Lung (tissue), 12 donors: ENCODE data around the gene PAXIP1. TPM values are rescaled to one million over a fixed set of nuclear protein-coding genes. Genes with fewer than 3 reads are reported as not detected.

Experiments
- ATAC-seq: fragments of 200-7000 bp; cut with Tn5 transposase; one replicate; pipeline ENCODE4 v1.9.1; 2020; ENCODE audit warnings: moderate number of reproducible peaks; ENCODE audit not compliant: insufficient read depth, low FRiP score
- DNase-seq, 3 donors: peaks; one replicate each; pipeline ENCODE4 v3.0.0-alpha.2; 2013 to 2017
- H3K27ac ChIP-seq, 2 donors: one replicate each; pipeline ENCODE4 v1.5.1; 2013; ENCODE audit warnings: mild to moderate bottlenecking in 2 of 2, moderate library complexity in 2 of 2, control low read depth in 1 of 2, inconsistent platforms in 1 of 2, low read depth in 1 of 2, low read length in 1 of 2
- H3K27me3 ChIP-seq, 3 donors: one replicate each; pipeline ENCODE4 v1.5.1; 2013; ENCODE audit warnings: low read length in 2 of 3; ENCODE audit not compliant: control insufficient read depth in 3 of 3, insufficient read depth in 3 of 3
- H3K36me3 ChIP-seq, 4 donors: one replicate each; pipeline ENCODE4 v1.5.1; 2013; ENCODE audit warnings: low read length in 4 of 4, mild to moderate bottlenecking in 1 of 4, moderate library complexity in 1 of 4; ENCODE audit not compliant: control insufficient read depth in 4 of 4, insufficient read depth in 4 of 4
- H3K4me1 ChIP-seq, 5 donors: one replicate each; pipeline ENCODE4 v1.5.1; 2013; ENCODE audit warnings: low read length in 5 of 5, mild to moderate bottlenecking in 2 of 5, moderate library complexity in 1 of 5; ENCODE audit not compliant: control insufficient read depth in 5 of 5, insufficient read depth in 5 of 5
- H3K4me3 ChIP-seq: one replicate; pipeline ENCODE4 v1.5.1; 2013; ENCODE audit warnings: mild to moderate bottlenecking, control low read depth, moderate library complexity
- H3K9ac ChIP-seq, 2 donors: one replicate each; pipeline ENCODE4 v1.5.1; 2013; ENCODE audit warnings: low read length in 2 of 2, control low read depth in 1 of 2; ENCODE audit not compliant: insufficient read depth in 1 of 2
- H3K9me3 ChIP-seq, 4 donors: one replicate each; pipeline ENCODE4 v1.5.1; 2013; ENCODE audit warnings: low read length in 3 of 4, mild to moderate bottlenecking in 1 of 4, moderate library complexity in 1 of 4; ENCODE audit not compliant: control insufficient read depth in 4 of 4, insufficient read depth in 3 of 4
- CTCF ChIP-seq: IDR thresholded peaks from 2 replicates; pipeline ENCODE4 v1.5.1; 2012; ENCODE audit warnings: mild to moderate bottlenecking; ENCODE audit errors: control extremely low read depth, extremely low read depth
- WGBS, 2 donors: extraction: QIAGEN DNeasy Blood & Tissue Kit; methylation state at CpG; one replicate each; pipeline ENCODE4 v1.1.7; 2013; 5-methylcytosine and 5-hydroxymethylcytosine counted together
- polyA plus RNA-seq, 2 donors: library from polyadenylated mRNA; stranded (reverse); fragments of 200-250 nt; gene quantifications; one replicate each; pipeline ENCODE4 v1.2.1, GENCODE V29; 2013
- total RNA-seq, 2 donors: library from RNA; depleted of rRNA in 1 of 2; stranded (reverse); fragments of >200 nt in 1 of 2; gene quantifications; one replicate each; pipeline ENCODE4 v1.2.1, GENCODE V29; 2014 to 2021
- donor health status: control.
- donor health status: control.
- donor health status: Bipolar disorder and iron deficiency.
- donor health status: healthy.
- donor health status: DM: yes; HTN: yes; CAD: no.

PAXIP1 gene
- total and polyA plus RNA-seq, 4 donors: 4.7 to 15.3 (median 7.5) TPM

GRCh38 chr7:155011086-155011485 is 8.2 kb upstream of the PAXIP1 start:
- WGBS, 2 donors: 86 to 91% methylated on average over 4 of the region's 4 CpGs
- DNase-seq (peak in 1 of 3 donors; percentile 4), ATAC-seq (no peak)

DNA sequence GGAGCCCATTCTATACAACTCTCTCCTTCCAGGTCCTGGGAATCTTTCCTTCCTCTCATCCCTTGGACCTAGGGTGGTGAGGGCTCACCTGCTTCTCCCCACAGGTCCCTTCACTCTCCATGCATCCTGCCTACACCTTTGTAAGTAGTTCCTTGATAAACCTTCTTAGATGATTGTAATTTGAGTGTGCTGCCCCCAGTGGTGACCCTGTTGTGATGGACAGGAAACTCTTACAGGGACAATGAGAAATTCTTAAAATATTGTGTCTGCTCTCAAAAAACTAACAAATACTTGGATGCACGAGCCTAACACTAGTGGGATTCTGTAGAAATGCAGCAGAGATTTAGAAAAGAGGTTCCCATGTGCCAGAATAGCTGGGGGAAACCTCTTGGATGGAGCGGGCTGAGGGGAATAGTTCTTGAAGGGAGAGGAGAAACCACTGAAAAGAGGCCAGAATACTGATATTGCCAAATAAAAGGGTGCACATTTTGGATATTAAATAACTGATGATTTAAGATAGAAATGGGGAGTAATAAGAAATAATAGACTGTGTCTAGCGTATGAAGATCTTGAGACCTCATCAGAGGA is 6.7 kb upstream of the PAXIP1 start:
- Histone ChIP-seq H3K9ac (no peak overlapping the region), H3K36me3 (no peaks in the 10 kb centered on the region), H3K27me3 (peaks cover 0 to 2% (median 0%) of the 10 kb centered on the region in 3 donors), H3K4me1 (peaks cover 0 to 1% (median 0%) of the 10 kb centered on the region in 5 donors), H3K4me3 (no peak overlapping the region), H3K9me3 (no peaks in the 10 kb centered on the region), H3K27ac (no peak overlapping the region)
- DNase-seq (no peak), ATAC-seq (no peak)
- TF ChIP-seq CTCF: no peak
- 70 to 76% methylated on average over 3 of the region's 3 CpGs for WGBS, 2 donors

More at GRCh38 chr7:155011086-155011485, 8.2 kb upstream of the PAXIP1 start:
- Histone ChIP-seq H3K27me3 (peaks cover 0 to 2% (median 0%) of the 10 kb centered on the region in 3 donors), H3K36me3 (no peaks in the 10 kb centered on the region), H3K4me1 (no peaks in the 10 kb centered on the region), H3K4me3 (no peak overlapping the region), H3K27ac (no peak overlapping the region), H3K9ac (no peak overlapping the region), H3K9me3 (no peaks in the 10 kb centered on the region)
- TF ChIP-seq CTCF: no peak

GRCh38 chr7:155007947-155008346 is 5.0 kb upstream of the PAXIP1 start:
- Histone ChIP-seq H3K9me3 (no peaks in the 10 kb centered on the region), H3K9ac (no peak overlapping the region), H3K36me3 (no peaks in the 10 kb centered on the region), H3K4me3 (no peak overlapping the region), H3K27ac (no peak overlapping the region), H3K27me3 (no peaks in the 10 kb centered on the region), H3K4me1 (peaks cover 0 to 9% (median 0%) of the 10 kb centered on the region in 5 donors)
- ATAC-seq: no peak
- WGBS, 2 donors: 73 to 74% methylated on average over 13 of the region's 13 CpGs
- TF ChIP-seq CTCF: no peak
- DNase-seq: peak in 2 of 3 donors; percentile 6 to 12
